Stimulated activated CD4-positive, alpha-beta T cell treated with anti-CD3 and anti-CD28 coated beads, Interleukin-1b, Interleukin-23, amount 100 ng/mL, for 4 hours (primary cell): ENCODE results near the gene FCAMR.

ENCODE experiments used
- DNase-seq, 2 donors: peaks; one replicate each; pipeline ENCODE4 v3.0.0-alpha.2; 2020; ENCODE audit warnings: low read depth in 2 of 2

FCAMR gene

DNA sequence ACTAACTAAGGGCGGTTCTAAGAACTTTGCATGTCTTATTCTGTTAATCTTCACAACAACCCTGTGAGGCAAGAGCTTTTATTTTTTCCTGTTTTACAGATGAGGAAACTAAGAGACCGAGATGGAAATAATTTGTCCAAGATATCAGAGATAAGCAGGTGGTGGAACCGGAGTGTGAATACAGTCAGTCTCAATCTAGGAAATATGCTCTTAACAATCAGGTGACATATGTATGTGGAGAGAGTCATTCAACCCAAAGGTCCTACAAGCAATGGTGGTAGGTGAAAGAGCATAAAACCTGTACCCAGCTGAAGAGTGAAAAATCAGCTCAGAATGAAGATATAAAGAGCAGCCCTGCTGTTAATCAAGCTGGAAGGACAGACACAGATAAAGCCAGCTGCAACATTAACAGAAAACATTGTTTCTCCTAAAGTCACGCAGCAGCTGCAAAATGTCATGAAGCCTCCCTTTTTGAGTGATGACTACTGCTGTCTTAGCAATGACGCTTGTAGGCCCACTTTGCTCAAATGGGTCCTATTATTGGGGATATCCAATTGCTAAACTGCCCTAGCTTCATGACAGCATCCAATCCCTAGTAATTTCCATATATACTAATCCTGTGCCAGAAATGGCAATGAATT, 30.5 kb upstream of the FCAMR start:
- no peak for DNase-seq

DNA sequence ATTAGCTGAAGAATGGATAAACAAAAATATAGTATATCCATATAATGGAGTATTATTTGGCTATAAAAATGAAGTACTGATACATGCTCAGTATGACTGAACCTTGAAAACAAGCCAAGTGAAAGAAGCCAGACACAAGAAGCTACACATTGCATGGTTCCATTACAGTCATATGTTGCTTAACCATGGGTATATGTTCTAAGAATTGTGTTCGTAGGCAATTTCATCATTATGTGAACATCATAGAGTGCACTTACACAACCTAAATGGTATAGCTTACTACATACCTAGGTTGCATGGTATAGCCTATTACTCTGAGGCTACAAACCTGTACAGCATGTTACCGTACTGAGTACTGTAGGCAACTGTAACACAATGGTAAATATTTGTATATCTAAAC, 28.6 kb upstream of the FCAMR start:
- no peak for DNase-seq

DNA sequence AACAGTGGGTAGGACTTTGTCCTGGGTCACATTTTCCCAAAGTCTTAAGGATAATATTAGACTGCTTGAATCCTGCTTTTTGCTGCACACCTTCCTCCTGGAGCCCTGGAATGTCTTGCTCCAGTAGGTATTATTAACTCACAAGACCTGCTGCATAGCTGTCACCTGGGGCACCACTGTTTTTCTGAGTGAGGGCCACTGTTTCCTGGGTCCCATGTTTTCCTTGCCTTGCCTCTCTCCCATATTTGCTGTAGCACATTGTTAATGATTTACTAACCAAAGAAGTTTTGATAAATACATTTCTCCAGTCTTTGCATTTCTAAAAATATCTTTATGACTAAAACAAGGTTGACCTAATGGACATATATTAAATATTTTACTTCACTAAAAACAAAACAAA, 22.5 kb upstream of the FCAMR start:
- DNase-seq, result no peak

DNA sequence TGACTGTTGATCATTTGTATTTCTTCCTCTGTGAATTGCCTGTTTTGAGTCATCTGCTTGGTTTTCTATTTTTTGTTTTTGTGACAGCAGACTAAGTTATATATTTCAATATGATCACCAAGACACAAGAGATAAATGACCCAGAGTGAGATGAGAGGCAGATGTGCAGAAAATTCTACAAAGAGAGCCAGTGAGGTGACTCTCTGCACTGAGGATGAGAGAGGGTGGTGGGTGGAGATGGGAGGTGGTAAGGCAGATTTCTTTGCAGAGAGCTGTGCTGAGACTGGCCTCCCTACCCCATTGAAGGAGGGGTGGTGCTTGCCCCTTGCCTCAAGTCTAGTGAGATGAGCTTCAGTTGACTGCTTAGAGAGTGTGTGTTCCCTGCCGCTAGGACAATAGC, 17.6 kb upstream of the FCAMR start:
- no peak for DNase-seq

DNA sequence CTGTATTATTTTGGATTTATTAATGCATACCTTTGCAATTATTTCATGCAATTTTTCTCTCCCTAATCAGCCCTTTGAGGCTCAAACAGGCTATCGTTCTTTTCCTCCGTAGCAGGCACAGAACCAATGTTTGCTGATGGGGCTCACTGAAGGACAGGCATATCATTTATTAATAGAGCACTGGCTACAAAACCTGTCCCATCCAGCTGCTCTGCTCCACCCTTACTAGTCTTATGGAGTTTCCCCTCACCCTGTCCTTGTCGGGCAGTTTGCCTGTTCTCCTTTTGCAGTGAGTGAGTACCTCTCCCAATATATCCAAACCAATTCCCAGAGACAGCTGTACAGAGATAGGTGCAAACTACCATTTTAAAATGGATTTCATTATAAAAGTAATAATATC, 16.6 kb upstream of the FCAMR start:
- no peak for DNase-seq

DNA sequence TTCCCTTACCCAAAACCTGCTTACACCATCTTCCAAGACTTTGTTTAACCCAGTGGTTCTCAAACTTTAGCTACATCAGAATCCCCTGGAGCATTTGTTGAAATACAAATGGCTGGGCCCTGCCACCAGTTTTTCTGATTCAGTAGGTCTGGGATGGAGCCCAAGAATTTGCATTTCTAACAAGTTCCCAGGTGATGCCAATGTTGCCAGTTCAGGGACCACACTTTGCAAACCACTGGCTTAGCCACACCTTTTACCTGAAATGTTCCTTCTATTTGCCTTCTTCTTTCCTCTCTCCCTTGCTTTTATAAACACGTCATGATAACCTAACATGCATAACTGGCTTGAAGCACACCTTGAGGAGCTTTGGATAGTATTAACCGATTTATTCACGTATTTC, 16.1 kb upstream of the FCAMR start:
- DNase-seq, result no peak

DNA sequence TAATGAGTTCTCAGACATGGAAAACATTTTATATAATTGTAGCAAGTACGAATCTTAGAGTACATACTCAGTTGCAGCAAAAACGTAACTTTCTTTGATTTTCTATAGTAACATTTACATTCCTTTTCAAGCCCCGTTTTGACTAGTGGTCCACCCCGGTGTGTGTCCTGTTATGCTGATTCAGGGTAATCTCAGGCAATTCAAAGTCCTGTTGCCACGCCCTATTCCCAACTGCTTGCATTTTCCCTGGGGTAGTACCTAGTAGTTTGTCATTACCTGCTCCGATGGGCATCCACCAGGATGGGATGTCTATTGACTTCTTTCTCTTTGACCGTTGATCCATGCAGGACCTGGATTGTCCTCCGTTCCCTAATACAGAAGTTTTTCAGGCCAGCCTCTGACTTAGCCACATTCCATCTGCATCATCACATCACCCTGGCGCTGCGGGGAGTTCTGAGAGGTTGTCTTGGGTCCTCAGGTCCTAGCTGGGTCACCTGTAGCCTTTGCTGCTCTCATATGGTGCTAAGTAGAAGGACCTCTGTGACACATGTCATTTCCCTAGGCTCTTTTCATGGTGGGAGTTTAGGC, 15.0 kb upstream of the FCAMR start:
- DNase-seq, result no peak

DNA sequence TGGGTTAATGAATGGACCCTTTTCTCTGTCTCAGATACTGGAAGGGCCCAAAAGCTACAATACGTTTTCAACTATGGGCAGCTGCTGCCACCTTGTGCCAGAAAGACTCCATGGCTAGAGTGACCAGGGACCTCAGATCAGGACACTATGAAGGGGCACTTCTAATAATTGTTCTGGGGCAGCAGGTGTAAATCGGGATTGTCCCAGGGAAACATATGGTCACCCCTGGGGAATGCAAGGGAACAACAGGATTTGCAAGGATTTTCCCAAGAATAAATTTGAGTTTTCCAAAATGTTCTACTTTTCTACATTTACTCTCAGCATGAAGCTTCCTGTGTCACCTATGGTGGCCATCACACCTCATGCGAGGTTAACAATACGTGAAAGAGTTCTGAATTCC, 12.0 kb upstream of the FCAMR start:
- DNase-seq, result peak; percentile 35 to 40

DNA sequence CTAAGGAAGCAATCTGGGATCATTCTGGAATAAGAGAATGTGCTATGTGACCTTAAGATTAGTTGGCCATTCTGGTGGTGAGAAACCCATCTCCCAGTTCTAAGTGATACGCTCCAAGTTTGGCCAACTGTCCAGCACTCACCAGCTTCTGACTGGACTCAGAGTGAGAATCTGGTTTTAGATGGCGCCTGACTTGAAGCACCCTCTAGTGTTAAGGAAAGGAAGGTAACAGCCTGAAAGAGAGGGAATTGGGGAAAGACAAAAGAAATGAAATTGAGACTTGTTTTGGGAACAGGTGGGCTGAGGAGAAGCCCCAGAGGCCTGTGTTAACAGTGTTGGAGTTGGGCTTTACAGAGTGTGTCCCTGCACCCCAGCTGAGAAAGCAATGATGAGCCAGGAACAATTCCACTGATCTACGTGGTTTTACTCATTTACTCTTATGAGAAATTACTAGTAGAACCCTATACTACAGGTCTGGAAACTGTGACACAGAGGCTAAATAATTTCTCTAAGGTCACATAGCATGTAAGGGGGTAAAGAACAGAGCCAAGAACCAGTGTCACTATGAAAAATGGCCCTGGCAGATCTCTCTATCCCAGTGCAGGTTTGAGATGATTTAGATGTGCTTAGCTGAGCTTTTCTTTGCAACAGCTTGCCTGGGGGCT, 9.3 kb upstream of the FCAMR start:
- no peak for DNase-seq

DNA sequence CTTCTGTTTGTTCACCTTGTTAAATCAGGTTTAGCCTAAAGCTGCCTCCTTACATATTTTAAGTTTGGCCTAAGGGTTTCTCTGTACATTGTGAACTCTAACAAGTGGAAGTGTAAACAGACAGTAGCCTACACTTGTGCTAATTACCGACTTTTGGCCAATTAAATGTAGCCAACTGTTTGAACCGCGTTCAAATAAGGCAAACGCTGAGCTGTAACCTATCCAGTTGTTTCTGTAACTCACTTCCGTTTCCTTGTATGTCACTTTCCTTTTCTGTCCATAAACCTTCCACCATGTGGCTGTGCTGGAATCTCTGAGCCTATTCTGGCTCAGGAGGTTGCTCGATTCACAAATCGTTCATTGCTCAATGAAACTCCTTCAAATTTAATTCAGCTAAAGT, 8.0 kb upstream of the FCAMR start:
- no peak for DNase-seq

DNA sequence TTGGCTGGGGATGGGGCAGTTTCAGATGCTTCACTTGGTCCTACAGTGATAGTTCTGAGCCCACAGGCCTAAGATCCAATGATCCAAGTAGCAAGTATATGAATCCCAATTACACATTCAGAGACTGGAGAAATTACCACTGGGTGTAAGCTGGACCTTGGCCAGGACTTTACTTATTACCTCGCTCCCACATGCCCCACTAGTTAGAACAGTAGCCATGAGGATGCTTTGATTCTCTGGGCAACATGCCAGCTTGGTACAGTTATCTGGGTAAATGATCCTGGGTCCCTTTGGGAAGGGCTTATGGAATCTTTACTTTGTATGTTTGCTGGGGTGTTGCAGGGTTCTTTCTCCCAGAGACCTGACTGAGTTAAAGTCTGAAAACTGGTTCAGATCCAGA, 5.0 kb upstream of the FCAMR start:
- DNase-seq, result no peak

DNA sequence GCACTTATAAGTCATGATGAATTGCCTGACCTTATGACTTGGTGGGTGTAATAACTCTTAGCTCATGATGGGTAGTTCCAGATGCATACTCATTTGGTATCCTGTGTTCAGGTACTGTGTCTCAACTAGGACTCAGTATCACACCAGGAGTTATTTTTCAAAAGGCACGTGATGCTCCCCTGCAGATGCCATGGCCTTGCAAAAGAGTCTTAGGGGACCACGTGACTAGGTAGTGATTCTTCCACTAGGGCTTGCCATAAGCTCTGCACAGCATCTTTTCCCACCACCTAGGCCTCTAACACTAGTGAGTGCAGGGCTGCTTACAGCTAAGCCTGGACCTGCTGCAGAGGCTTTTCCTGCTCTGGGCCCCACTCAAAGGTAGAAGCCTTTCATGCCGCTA, 3.9 kb upstream of the FCAMR start:
- DNase-seq, result no peak

DNA sequence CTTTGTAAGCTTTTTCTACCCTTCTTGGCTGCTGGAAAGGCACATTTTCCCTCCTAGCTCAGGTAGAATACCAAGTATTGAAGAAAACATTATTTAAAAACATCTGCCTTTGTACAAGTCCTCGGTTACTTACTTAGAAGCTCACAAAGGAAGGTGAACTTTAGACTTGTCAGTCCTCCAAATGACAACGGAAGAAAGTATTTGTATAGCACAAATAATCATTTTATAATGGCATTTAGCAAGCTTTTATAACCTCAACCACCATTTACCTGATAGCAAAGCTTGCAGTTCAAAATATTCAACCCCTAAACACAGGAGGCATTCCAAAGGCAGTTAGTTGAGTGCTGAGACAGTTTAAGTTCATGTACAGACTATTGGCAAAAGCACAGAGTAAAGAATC, 2.5 kb upstream of the FCAMR start:
- no peak for DNase-seq

DNA sequence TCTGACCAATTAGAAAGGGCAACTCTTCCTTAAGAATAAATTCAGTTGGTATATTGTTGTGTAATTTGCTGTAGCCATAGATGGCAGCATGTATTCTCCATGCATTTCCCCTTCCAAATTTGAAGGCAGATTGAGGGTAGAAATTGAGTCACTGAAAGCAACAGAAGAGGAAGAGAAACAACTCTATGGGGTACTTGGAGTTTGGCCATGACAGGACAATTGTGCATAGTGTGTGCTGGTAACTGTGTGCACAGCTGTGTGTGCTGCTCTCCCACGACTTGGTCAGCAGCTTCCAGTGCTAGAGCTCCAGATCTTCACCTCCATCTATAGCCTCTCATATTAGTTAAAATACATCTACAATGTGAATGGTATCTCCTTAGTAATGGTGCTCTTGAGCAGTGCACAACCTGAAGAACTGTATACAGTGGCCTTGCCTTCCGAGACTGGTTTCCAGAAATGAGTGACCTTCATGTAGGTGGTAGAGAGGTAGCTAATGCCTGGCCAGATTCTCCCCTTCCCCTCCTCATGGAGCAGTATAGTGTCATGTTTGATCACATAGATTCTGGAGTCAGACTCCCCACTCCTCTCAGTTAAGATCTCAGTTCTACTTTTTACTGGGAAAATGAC, 882 bp upstream of the FCAMR start:
- DNase-seq, result no peak

DNA sequence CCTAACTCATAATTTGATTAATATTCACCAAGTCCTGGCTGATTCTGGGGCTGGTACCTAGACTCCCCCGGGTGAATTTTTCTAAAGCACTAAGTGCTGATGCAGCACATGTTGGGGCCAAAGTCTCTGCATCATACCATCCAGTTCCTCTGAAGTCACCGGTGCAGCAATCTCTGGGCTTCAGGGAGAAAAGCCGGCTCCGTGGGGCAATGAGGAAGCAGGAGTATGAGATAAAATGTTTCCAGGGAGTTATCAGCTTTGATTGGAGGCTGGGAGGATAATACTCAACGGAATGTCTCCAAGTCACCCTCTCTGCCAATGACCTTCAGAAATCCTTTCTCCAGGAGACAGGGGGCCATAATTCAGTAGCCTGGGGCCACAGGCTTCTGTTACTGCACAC, 1.2 kb downstream of the FCAMR start:
- DNase-seq, result no peak

DNA sequence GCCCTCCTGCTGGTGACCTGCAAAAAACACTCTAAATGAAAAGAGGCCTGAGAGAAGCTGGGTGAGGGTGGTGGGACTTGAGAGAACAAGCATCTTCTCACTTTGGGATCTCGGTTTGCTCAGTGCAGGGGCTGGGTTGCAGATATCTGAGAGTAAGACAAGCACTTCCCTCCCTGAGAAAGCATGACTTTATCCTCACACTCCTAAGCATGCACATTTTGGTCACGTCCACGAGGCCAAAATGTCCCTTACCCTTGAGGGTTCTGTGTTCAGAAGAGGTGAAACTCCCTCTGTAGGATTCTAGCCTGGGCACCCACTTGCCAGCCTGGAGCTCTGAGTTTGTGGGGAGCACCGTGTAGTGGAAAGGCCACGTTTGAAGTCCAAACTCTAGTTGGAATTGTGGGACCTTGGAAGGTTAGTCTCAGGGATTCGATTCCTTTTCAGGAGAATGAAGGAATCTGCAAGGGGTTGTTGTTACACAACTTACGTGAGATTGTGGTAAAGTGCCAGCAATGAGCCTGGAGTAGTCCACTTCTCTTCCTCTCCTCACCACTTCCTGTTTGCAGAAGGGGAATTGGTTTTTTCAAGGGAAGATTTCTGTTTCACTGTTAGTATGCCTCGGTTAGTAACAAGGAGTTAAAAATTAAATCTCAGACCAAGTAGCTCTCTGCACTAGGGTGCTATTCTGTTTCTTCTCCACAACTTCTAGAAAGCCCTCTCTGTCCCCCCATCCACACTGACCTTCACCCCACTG, 3.0 kb downstream of the FCAMR start:
- no peak for DNase-seq

DNA sequence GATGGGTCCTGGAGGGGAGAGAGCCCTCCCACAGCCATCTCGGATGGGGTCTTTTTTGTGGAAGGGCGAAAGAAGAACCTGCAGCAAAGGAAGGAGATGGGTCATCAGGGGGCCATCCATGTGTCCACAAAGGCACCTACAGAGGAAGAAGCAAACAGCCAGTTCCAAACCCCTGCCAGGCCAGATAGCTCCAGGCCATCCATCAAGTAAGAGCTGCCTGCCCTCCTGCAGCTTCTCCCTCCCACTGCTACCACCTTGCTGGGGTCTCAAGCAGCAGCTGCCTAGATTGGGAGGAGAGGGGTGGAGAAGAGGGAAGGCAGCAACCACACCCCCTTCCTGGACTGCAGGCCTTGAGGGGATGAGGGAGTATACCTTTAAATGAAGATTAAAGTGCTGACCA, 4.5 kb downstream of the FCAMR start:
- no peak for DNase-seq

DNA sequence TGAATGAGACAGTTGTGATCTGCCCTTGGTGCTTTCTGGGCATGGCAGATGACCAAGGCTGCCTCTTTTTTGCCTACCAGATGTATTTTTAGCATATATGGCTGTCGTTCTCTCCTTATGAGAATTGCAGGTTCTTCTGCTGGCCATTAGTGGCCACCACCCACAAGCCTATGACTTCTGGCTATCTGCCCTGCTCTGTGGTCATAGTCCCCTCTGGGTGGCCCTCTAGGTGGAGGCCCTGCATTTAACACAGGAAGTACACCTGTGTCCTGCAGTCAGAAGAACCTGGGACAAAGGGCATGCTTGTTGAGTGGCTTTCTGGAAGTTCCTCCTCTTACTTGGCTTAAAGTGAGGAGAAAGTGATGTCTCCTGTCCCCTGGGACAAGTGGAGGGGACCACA, 6.5 kb downstream of the FCAMR start:
- no peak for DNase-seq

DNA sequence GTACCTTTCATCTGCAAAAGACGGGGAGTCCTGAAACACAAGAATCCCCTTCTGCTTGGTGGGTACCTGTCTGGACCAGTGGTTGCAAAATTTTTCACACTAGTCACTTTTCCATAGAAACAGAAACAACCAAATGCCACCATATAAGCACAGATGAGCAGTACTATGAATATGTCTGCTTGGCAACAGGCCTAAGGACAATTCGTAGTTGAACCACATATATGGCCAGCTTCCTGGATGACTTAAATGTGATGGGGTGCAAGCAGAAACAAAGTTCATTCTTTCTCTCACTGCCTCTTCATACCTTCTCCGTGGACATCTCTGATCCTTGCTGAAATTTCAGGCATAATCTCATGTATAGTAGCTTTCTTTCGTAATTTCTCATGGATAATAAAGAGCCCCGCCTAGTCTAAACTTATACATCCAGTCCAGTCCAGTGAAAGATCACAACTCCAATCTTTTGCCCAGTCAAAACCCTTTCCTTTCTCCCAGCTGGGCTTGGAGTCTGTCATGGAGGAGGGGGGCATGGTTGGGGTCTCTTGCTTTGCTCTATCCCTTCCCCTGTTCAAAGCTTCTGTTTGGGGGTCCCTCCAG, 7.0 kb downstream of the FCAMR start:
- no peak for DNase-seq

DNA sequence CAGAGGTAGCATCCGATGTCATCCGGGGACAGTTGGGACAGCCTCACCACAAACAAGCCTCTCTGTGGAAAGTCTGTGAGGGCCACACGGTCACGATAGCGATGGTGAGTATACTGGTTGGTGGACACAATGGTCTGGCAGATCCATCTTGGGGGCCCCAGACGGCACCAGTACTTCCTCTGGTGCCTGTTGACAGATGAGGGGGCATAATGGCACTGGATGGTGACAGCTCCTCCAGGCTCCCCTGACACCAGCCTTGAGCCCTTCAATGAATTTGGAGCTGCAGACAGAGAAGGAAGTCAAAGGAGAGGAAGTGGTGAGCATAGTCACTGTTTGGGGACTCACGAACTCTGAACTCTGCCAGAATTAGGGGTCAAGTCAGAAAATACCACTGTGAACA, 8.0 kb downstream of the FCAMR start:
- DNase-seq, result no peak

DNA sequence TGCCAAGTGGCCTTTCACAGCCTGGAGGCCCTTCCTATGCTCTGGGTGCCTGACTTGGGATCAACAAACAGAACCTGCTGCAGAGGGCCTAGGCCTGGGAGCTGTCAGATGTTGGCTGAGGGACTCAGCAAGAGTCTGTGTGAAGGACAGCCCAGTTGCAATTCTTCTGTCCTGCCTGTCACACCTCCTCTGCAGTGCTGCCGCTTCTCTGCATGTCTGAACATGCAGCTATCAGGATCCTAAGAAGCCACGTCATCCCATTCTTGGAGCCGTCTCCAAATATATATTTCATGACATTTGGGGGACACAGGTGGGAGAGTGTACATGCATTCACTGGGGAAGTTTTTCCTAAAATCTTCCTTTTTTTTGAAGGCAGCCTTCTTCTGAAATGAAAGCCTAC, 8.6 kb downstream of the FCAMR start:
- no peak for DNase-seq
